T follicular helper cell (primary cell): ENCODE measurements around the gene PIANP.

Experiments
- DNase-seq: peaks from one replicate; pipeline ENCODE4 v3.0.0-alpha.2; 2020; ENCODE audit warnings: low read depth

Gene PIANP

GRCh38 chr12:6703631-6704030 lies 3.0 kb upstream of the PIANP start:
- no peak for DNase-seq

GRCh38 chr12:6701078-6701768 lies 608 bp upstream of the PIANP start:
- DNase-seq = no peak

GRCh38 chr12:6699989-6700645 lies 498 bp downstream of the PIANP start:
- DNase-seq = no peak

- no peak for DNase-seq
Measured at GRCh38 chr12:6699259-6699988, 1.2 kb downstream of the PIANP start.

GRCh38 chr12:6698352-6699046 lies 2.1 kb downstream of the PIANP start:
- no peak for DNase-seq

- DNase-seq = no peak
Measured at GRCh38 chr12:6697584-6698351, 2.8 kb downstream of the PIANP start.

- DNase-seq = no peak
Measured at GRCh38 chr12:6696690-6697583, 3.7 kb downstream of the PIANP start.

GRCh38 chr12:6695313-6696045 lies 5.1 kb downstream of the PIANP start:
- DNase-seq = no peak

GRCh38 chr12:6694701-6695100 lies 5.9 kb downstream of the PIANP start:
- no peak for DNase-seq

- DNase-seq = no peak
Measured at GRCh38 chr12:6693832-6694355, 6.7 kb downstream of the PIANP start.

GRCh38 chr12:6692888-6693287 lies 7.7 kb downstream of the PIANP start:
- DNase-seq = no peak

GRCh38 chr12:6691473-6691872 lies 9.1 kb downstream of the PIANP start:
- no peak for DNase-seq

GRCh38 chr12:6688999-6689882 lies 11.4 kb downstream of the PIANP start, which contains the start of gene ZNF384:
Gene ZNF384, minus strand, starts transcription at chr12:6689375. Its CDS starts 9,855 bp downstream, at chr12:6679520.
- DNase-seq = peak; percentile 93

GRCh38 chr12:6688543-6688998 lies 12.0 kb downstream of the PIANP start:
- DNase-seq = peak; percentile 16

- no peak for DNase-seq
Measured at GRCh38 chr12:6685814-6686213, 14.8 kb downstream of the PIANP start.

- no peak for DNase-seq
Measured at GRCh38 chr12:6684609-6685008, 16.0 kb downstream of the PIANP start.

GRCh38 chr12:6676962-6677361 lies 23.7 kb downstream of the PIANP start:
- DNase-seq = no peak

- DNase-seq = no peak
Measured at GRCh38 chr12:6672143-6672542, 28.5 kb downstream of the PIANP start.
